HepG2 (cell line): ENCODE measurements around the gene ZNF777. TPM values are rescaled to one million over a fixed set of nuclear protein-coding genes. Genes with fewer than 3 reads are reported as not detected.

Experiments used
- ATF4 ChIP-seq, 2 experiments: fragments of 450-650 bp in 1 of 2; sonication (generic) in 1 of 2; formaldehyde crosslinking; IDR thresholded peaks; 2 replicates each; pipeline versions ENCODE4 v1.5.0 to v1.8.0; 2020 to 2022; ENCODE audit warnings: mild to moderate bottlenecking in 1 of 2, missing genetic modification reagents in 1 of 2
- FOXO1 ChIP-seq: sonication (generic); formaldehyde crosslinking; IDR thresholded peaks from 2 replicates; pipeline ENCODE4 v1.4.0; 2020; ENCODE audit warnings: missing genetic modification reagents
- GABPB1 ChIP-seq: IDR thresholded peaks from 2 replicates; pipeline ENCODE4 v1.6.1; 2016; ENCODE audit warnings: mild to moderate bottlenecking, missing genetic modification reagents, moderate library complexity, missing compliant biosample characterization
- KLF15 ChIP-seq: sonication (generic); formaldehyde crosslinking; IDR thresholded peaks from 2 replicates; pipeline ENCODE4 v1.8.1; 2023; ENCODE audit warnings: borderline replicate concordance, mild to moderate bottlenecking, inconsistent platforms, missing genetic modification reagents, mixed read lengths
- MAFG ChIP-seq: sonication (generic); formaldehyde crosslinking; IDR thresholded peaks from 2 replicates; pipeline ENCODE4 v1.5.1; 2020; ENCODE audit warnings: mild to moderate bottlenecking, missing genetic modification reagents
- MED13 ChIP-seq: sonication (generic); formaldehyde crosslinking; IDR thresholded peaks from 2 replicates; pipeline ENCODE4 v1.5.0; 2020; ENCODE audit warnings: missing genetic modification reagents
- PCBP1 ChIP-seq: fragments of 200-400 bp; formaldehyde crosslinking; IDR thresholded peaks from 2 replicates; pipeline ENCODE4 v1.6.1; 2017; ENCODE audit warnings: mild to moderate bottlenecking, low read depth, low read length, borderline replicate concordance
- POLR2AphosphoS2 ChIP-seq: IDR thresholded peaks from 2 replicates; pipeline ENCODE4 v1.6.1; 2011; ENCODE audit warnings: low read depth, low read length, improper control_type of control experiment
- POLR2G ChIP-seq: fragments of 200-400 bp; formaldehyde crosslinking; IDR thresholded peaks from 2 replicates; pipeline ENCODE4 v1.6.1; 2018; ENCODE audit warnings: mild to moderate bottlenecking, low read depth, low read length, moderate library complexity
- RCOR2 ChIP-seq: IDR thresholded peaks from 2 replicates; pipeline ENCODE4 v1.6.1; 2016; ENCODE audit warnings: missing biosample characterization, missing genetic modification reagents
- SNAPC5 ChIP-seq: sonication (generic); formaldehyde crosslinking; IDR thresholded peaks from 2 replicates; pipeline ENCODE4 v1.8.1; 2023; ENCODE audit warnings: mild to moderate bottlenecking, missing genetic modification reagents, borderline replicate concordance
- ZBTB25 ChIP-seq: IDR thresholded peaks from 2 replicates; pipeline ENCODE4 v1.6.1; 2018; ENCODE audit warnings: missing genetic modification reagents
- ZBTB26 ChIP-seq: IDR thresholded peaks from 2 replicates; pipeline ENCODE4 v1.6.1; 2016; ENCODE audit warnings: missing compliant biosample characterization, missing genetic modification reagents, borderline replicate concordance
- ZBTB43 ChIP-seq: sonication (generic); formaldehyde crosslinking; conservative IDR thresholded peaks from 2 replicates; pipeline ENCODE4 v1.4.0; 2020; ENCODE audit warnings: missing genetic modification reagents
- ZFP1 ChIP-seq: IDR thresholded peaks from 2 replicates; pipeline ENCODE4 v1.6.1; 2016
- ZFP36L2 ChIP-seq: sonication (generic); formaldehyde crosslinking; IDR thresholded peaks from 2 replicates; pipeline ENCODE4 v1.4.0; 2020; ENCODE audit warnings: missing genetic modification reagents
- ZNF234 ChIP-seq: sonication (generic); formaldehyde crosslinking; conservative IDR thresholded peaks from 2 replicates; pipeline ENCODE4 v1.5.1; 2020; ENCODE audit warnings: mild to moderate bottlenecking, missing genetic modification reagents
- ZNF280D ChIP-seq: sonication (generic); formaldehyde crosslinking; IDR thresholded peaks from 2 replicates; pipeline ENCODE4 v1.5.1; 2020; ENCODE audit warnings: mild to moderate bottlenecking, missing genetic modification reagents
- ZNF326 ChIP-seq: sonication (generic); formaldehyde crosslinking; IDR thresholded peaks from 2 replicates; pipeline ENCODE4 v1.4.0; 2020; ENCODE audit warnings: missing genetic modification reagents, borderline replicate concordance
- ZNF460 ChIP-seq: sonication (generic); formaldehyde crosslinking; IDR thresholded peaks from 2 replicates; pipeline ENCODE4 v1.5.1; 2020; ENCODE audit warnings: missing genetic modification reagents, mild to moderate bottlenecking, borderline replicate concordance
- ZNF672 ChIP-seq: sonication (generic); formaldehyde crosslinking; IDR thresholded peaks from 2 replicates; pipeline ENCODE4 v1.8.1; 2022; ENCODE audit warnings: missing genetic modification reagents
- ZNF776 ChIP-seq: sonication (generic); formaldehyde crosslinking; IDR thresholded peaks from 2 replicates; pipeline ENCODE4 v1.4.0; 2020; ENCODE audit warnings: mild to moderate bottlenecking, missing genetic modification reagents
- ZSCAN20 ChIP-seq: sonication (generic); formaldehyde crosslinking; IDR thresholded peaks from 2 replicates; pipeline ENCODE4 v1.4.0; 2020; ENCODE audit warnings: missing genetic modification reagents, mild to moderate bottlenecking, borderline replicate concordance
- polyA plus RNA-seq, 8 experiments: library from polyadenylated mRNA; depleted of rRNA in 3 of 8; stranded (reverse) in 7 of 8; unstranded in 1 of 8; fragments of >200 nt; fragmentation: Illumina TruSeq in 4 of 8; extraction: Trizol in 4 of 8; gene quantifications; 2 replicates each; pipeline versions ENCODE4 v1.2.1 to v1.2.3, GENCODE V29; 2011 to 2016; ENCODE audit warnings: low read depth in 4 of 8, missing spikeins in 1 of 8, mixed read lengths in 1 of 8; ENCODE audit not compliant: insufficient read depth in 1 of 8
- total RNA-seq, 5 experiments: library from RNA; depleted of rRNA; stranded (reverse); fragments of >200 nt; fragmentation: Illumina TruSeq; extraction: Trizol; gene quantifications; 2 replicates each; pipeline ENCODE4 v1.2.3, GENCODE V29; 2016; ENCODE audit warnings: low read depth in 1 of 5

ZNF777 gene
- total and polyA plus RNA-seq, 2 of the 13 experiments (the other 11 are each of a cell fraction or from before 2014, with no cell fraction given), result 3.8 to 6.0 TPM

- TF ChIP-seq ZBTB26 (CRISPR knock-in tag), result no peak
- no peak for TF ChIP-seq ZNF776
- no peak for TF ChIP-seq POLR2AphosphoS2
- no peak for TF ChIP-seq ATF4 (CRISPR knock-in tag; IDR thresholded peaks at IDR 0.05)
- TF ChIP-seq ZNF326, result no peak
- TF ChIP-seq GABPB1 (CRISPR knock-in tag), result peak; percentile 51; the same call in 1 of the 2 replicates
- no peak for TF ChIP-seq ZNF280D
- no peak for TF ChIP-seq RCOR2
- no peak for TF ChIP-seq ZFP1 (CRISPR knock-in tag)
- TF ChIP-seq ZBTB43 (CRISPR knock-in tag), result peak; percentile 92
- TF ChIP-seq ZBTB25 (CRISPR knock-in tag), result no peak
- no peak for TF ChIP-seq KLF15
- peak; percentile 51 for TF ChIP-seq POLR2G
- no peak for TF ChIP-seq FOXO1 (CRISPR knock-in tag)
- no peak for TF ChIP-seq MAFG
- no peak for TF ChIP-seq SNAPC5
- no peak for TF ChIP-seq PCBP1
- TF ChIP-seq ZSCAN20 (CRISPR knock-in tag), result no peak
- TF ChIP-seq ZFP36L2 (CRISPR knock-in tag), result no peak
- TF ChIP-seq MED13 (CRISPR knock-in tag), result no peak
- no peak for TF ChIP-seq ZNF460 (CRISPR knock-in tag)
- TF ChIP-seq ZNF234 (CRISPR knock-in tag), result no peak
- TF ChIP-seq ZNF672, result no peak
Measured at GRCh38 chr7:149422162-149422913, 38.5 kb downstream of the ZNF777 start (continued).
